ENCODE data around the gene OTOP2.

DNA sequence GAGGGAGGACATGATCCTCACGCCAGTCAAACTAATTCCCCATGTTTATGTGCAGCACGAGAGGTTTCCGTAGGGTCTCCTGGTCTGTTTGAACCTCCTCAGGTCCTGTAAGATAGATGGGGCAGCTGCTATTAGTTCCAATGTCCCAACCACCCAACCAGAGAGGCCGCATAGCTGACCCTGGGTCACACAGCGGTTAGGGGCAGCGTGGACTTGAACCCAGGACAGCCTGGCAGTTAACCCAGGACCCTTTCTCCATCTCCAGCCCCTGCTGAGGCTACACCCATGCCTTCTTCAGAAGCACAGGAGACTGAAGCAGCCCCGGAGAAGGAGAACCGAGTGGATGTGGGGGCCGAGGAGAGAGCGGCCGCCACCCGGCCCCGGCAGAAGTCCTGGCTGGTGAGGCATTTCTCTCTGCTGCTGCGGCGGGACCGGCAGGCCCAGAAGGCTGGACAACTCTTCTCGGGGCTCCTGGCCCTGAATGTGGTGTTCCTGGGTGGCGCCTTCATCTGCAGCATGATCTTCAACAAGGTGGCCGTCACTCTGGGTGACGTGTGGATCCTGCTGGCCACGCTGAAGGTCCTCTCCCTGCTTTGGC lies 17.2 kb downstream of the OTOP2 start:
- TF ChIP-seq CTCF (IDR thresholded peaks at IDR 0.05; ENCODE audit: low read depth, low read length, poor library complexity, severe bottlenecking) (no peak), EZH2phosphoT487 (IDR thresholded peaks at IDR 0.05; ENCODE audit: borderline replicate concordance, low read length) (no peak)
